HG02610 (cell line): ENCODE results near the gene TIMM13.

Source experiments
- ATAC-seq: cut with Tn5 transposase; IDR thresholded peaks from one replicate; pipeline ENCODE4 v1.9.1; 2021; ENCODE audit warnings: mild to moderate bottlenecking, moderate library complexity; ENCODE audit not compliant: unreplicated experiment

The TIMM13 gene

GRCh38 chr19:2455851-2456570, 28.6 kb upstream of the TIMM13 start:
- no peak for ATAC-seq

- ATAC-seq: no peak
Measured at GRCh38 chr19:2454962-2455850, 27.8 kb upstream of the TIMM13 start.

- ATAC-seq: no peak
Measured at GRCh38 chr19:2454199-2454961, 27.0 kb upstream of the TIMM13 start.

- no peak for ATAC-seq
Measured at GRCh38 chr19:2453431-2454025, 26.1 kb upstream of the TIMM13 start.

GRCh38 chr19:2451741-2452140, 24.4 kb upstream of the TIMM13 start:
- no peak for ATAC-seq

GRCh38 chr19:2451138-2451537, 23.8 kb upstream of the TIMM13 start:
- ATAC-seq: no peak

GRCh38 chr19:2449019-2449418, 21.6 kb upstream of the TIMM13 start:
- ATAC-seq: no peak

GRCh38 chr19:2446381-2446780, 19.0 kb upstream of the TIMM13 start:
- ATAC-seq: no peak

GRCh38 chr19:2444251-2445002, 17.0 kb upstream of the TIMM13 start:
- ATAC-seq: no peak

- ATAC-seq: no peak
Measured at GRCh38 chr19:2443785-2444182, 16.4 kb upstream of the TIMM13 start.

GRCh38 chr19:2443116-2443784, 15.9 kb upstream of the TIMM13 start:
- ATAC-seq: no peak

GRCh38 chr19:2441096-2441752, 13.8 kb upstream of the TIMM13 start:
- ATAC-seq: no peak

GRCh38 chr19:2440515-2440914, 13.1 kb upstream of the TIMM13 start:
- ATAC-seq: no peak

- no peak for ATAC-seq
Measured at GRCh38 chr19:2438178-2438577, 10.8 kb upstream of the TIMM13 start.

GRCh38 chr19:2436926-2437325, 9.5 kb upstream of the TIMM13 start:
- no peak for ATAC-seq

GRCh38 chr19:2436384-2436783, 9.0 kb upstream of the TIMM13 start:
- ATAC-seq: no peak

- no peak for ATAC-seq
Measured at GRCh38 chr19:2434721-2435265, 7.4 kb upstream of the TIMM13 start.

GRCh38 chr19:2434267-2434666, 6.9 kb upstream of the TIMM13 start:
- no peak for ATAC-seq

- no peak for ATAC-seq
Measured at GRCh38 chr19:2433854-2434253, 6.5 kb upstream of the TIMM13 start.
